HCT116 (cell line): ENCODE data around the gene SPATA45. TPM values are rescaled to one million over a fixed set of nuclear protein-coding genes. Genes with fewer than 3 reads are reported as not detected.

Source experiments
- ATAC-seq: fragments of 200-7000 bp; cut with Tn5 transposase; 2 replicates; pipeline ENCODE4 v1.9.1; 2020; ENCODE audit warnings: mild to moderate bottlenecking, moderate library complexity
- BruUV-seq: library from RNA; stranded (reverse); fragments of 400-500 nt; replicated peaks from 2 replicates; lab custom pipeline; 2021; lab: Mats Ljungman, UMichigan
- CTCF ChIA-PET: fragments of 300-600 bp; sonication (Branson Sonifier 250); formaldehyde crosslinking; loops from one replicate; lab custom pipeline; 2021; ENCODE audit warnings: antibody characterized with exemption; lab: Charles Lee
- POLR2A ChIA-PET: fragments of 300-600, 350-600 bp; sonication (Branson Sonifier 250); formaldehyde crosslinking; loops from one replicate; lab custom pipeline; 2021; ENCODE audit warnings: antibody characterized with exemption; lab: Charles Lee
- RAD21 ChIA-PET, 2 experiments: fragments of 300-600 bp; sonication (Branson Sonifier 250); formaldehyde crosslinking; loops; one replicate each; lab custom pipeline; 2023; ENCODE audit warnings: low total read pairs in 2 of 2; ENCODE audit not compliant: uncharacterized antibody in 2 of 2, unreplicated experiment in 2 of 2, low non-redundant PET in 1 of 2; lab: Charles Lee
- DNase-seq: peaks from one replicate; pipeline ENCODE4 v3.0.0-alpha.2; 2010; ENCODE audit warnings: low read depth, low spot score
- H2AFZ ChIP-seq: fragments of 200-600 bp; shearing (Covaris generic), sonication (generic); 2 replicates; pipeline ENCODE4 v1.6.1; 2017; ENCODE audit warnings: low read depth, mixed run types, mixed read lengths, antibody characterized with exemption, low read length; ENCODE audit not compliant: poor library complexity, severe bottlenecking
- H3K27ac ChIP-seq: 2 replicates; pipeline ENCODE4 v1.5.1; 2012; ENCODE audit warnings: low read depth, low read length
- H3K27me3 ChIP-seq: fragments of 200-600 bp; sonication (generic); 2 replicates; pipeline ENCODE4 v1.6.1; 2016; ENCODE audit warnings: mixed run types, low read length, mixed read lengths; ENCODE audit not compliant: insufficient read depth
- H3K36me3 ChIP-seq, 2 experiments: fragments of 200-500 bp in 1 of 2; fragments of 200-600 bp in 1 of 2; sonication (Bioruptor generic) in 1 of 2; sonication (generic) in 1 of 2; 2 replicates each; pipeline versions ENCODE4 v1.5.1 to v1.6.1; 2014 to 2016; ENCODE audit warnings: low read length in 2 of 2, inconsistent platforms in 1 of 2, mixed read lengths in 1 of 2, mixed run types in 1 of 2; ENCODE audit not compliant: insufficient read depth in 2 of 2, control insufficient read depth in 1 of 2
- H3K4me1 ChIP-seq, 2 experiments: fragments of 200-600 bp in 1 of 2; sonication (generic) in 1 of 2; 2 replicates each; pipeline versions ENCODE4 v1.5.1 to v1.6.1; 2012 to 2017; ENCODE audit warnings: low read length in 2 of 2, inconsistent platforms in 1 of 2, mild to moderate bottlenecking in 1 of 2, mixed read lengths in 1 of 2, mixed run types in 1 of 2, moderate library complexity in 1 of 2; ENCODE audit not compliant: insufficient read depth in 2 of 2, control insufficient read depth in 1 of 2
- H3K4me2 ChIP-seq: fragments of 200-600 bp; sonication (generic); 2 replicates; pipeline ENCODE4 v1.6.1; 2017; ENCODE audit warnings: mixed run types, low read length, mixed read lengths
- H3K4me3 ChIP-seq, 2 experiments: fragments of 200-600 bp in 1 of 2; sonication (generic) in 1 of 2; replicated peaks in 1 of 2; 2 replicates each; pipeline ENCODE4 v1.5.1; 2011 to 2016; ENCODE audit warnings: low read length in 2 of 2, control low read depth in 1 of 2, low read depth in 1 of 2, mild to moderate bottlenecking in 1 of 2, mixed read lengths in 1 of 2, mixed run types in 1 of 2
- H3K79me2 ChIP-seq: fragments of 200-600 bp; sonication (generic); 2 replicates; pipeline ENCODE4 v1.6.1; 2017; ENCODE audit warnings: mild to moderate bottlenecking, mixed run types, low read length, moderate library complexity, mixed read lengths; ENCODE audit not compliant: insufficient read depth
- H3K9ac ChIP-seq: fragments of 200-600 bp; sonication (generic); 2 replicates; pipeline ENCODE4 v1.6.1; 2016; ENCODE audit warnings: low read length, mixed read lengths
- H3K9me2 ChIP-seq: fragments of 200-600 bp; sonication (generic), shearing (Covaris generic); 2 replicates; pipeline ENCODE4 v1.6.1; 2017; ENCODE audit warnings: mixed run types, mild to moderate bottlenecking, moderate library complexity; ENCODE audit not compliant: insufficient read depth
- H3K9me3 ChIP-seq, 2 experiments: fragments of 200-500 bp in 1 of 2; fragments of 200-600 bp in 1 of 2; sonication (Bioruptor generic) in 1 of 2; sonication (generic) in 1 of 2; 2 replicates each; pipeline ENCODE4 v1.6.1; 2014 to 2017; ENCODE audit warnings: low read length in 2 of 2, mixed read lengths in 2 of 2, inconsistent platforms in 1 of 2, low read depth in 1 of 2, mild to moderate bottlenecking in 1 of 2, mixed run types in 1 of 2, moderate library complexity in 1 of 2; ENCODE audit not compliant: control insufficient read depth in 1 of 2, insufficient read depth in 1 of 2
- H4K20me1 ChIP-seq: fragments of 200-600 bp; sonication (generic), shearing (Covaris generic); 2 replicates; pipeline ENCODE4 v1.6.1; 2017; ENCODE audit warnings: mixed run types, mild to moderate bottlenecking, moderate library complexity; ENCODE audit not compliant: insufficient read depth
- ATF3 ChIP-seq: IDR thresholded peaks from 2 replicates; pipeline ENCODE4 v1.6.1; 2012
- CBX3 ChIP-seq: IDR thresholded peaks from 2 replicates; pipeline ENCODE4 v1.6.1; 2012; ENCODE audit warnings: low read depth
- CEBPB ChIP-seq: IDR thresholded peaks from 2 replicates; pipeline ENCODE4 v1.6.1; 2012; ENCODE audit warnings: low read depth
- EGR1 ChIP-seq: IDR thresholded peaks from 2 replicates; pipeline ENCODE4 v1.6.1; 2012; ENCODE audit warnings: low read depth
- ELF1 ChIP-seq: IDR thresholded peaks from 2 replicates; pipeline ENCODE4 v1.6.1; 2012; ENCODE audit warnings: low read depth, borderline replicate concordance
- EZH2phosphoT487 ChIP-seq: fragments of 200-600 bp; IDR thresholded peaks from 2 replicates; pipeline ENCODE4 v1.6.1; 2018; ENCODE audit warnings: antibody characterized with exemption, borderline replicate concordance
- FOSL1 ChIP-seq: IDR thresholded peaks from 2 replicates; pipeline ENCODE4 v1.6.1; 2012; ENCODE audit warnings: low read depth
- JUND ChIP-seq: IDR thresholded peaks from 2 replicates; pipeline ENCODE4 v1.6.1; 2012
- MAX ChIP-seq: IDR thresholded peaks from 2 replicates; pipeline ENCODE4 v1.6.1; 2012
- RAD21 ChIP-seq: IDR thresholded peaks from 2 replicates; pipeline ENCODE4 v1.6.1; 2012; ENCODE audit warnings: low read depth, mild to moderate bottlenecking
- SIN3A ChIP-seq: IDR thresholded peaks from 2 replicates; pipeline ENCODE4 v1.6.1; 2012; ENCODE audit warnings: low read depth
- SP1 ChIP-seq: IDR thresholded peaks from 2 replicates; pipeline ENCODE4 v1.6.1; 2012; ENCODE audit warnings: low read depth
- YY1 ChIP-seq: IDR thresholded peaks from 2 replicates; pipeline ENCODE4 v1.6.1; 2011; ENCODE audit warnings: low read length, low read depth, moderate library complexity, mild to moderate bottlenecking; ENCODE audit not compliant: insufficient replicate concordance; ENCODE audit errors: extremely low read depth
- ZFX ChIP-seq: fragments of 450-650 bp; IDR thresholded peaks from 2 replicates; pipeline ENCODE4 v1.6.1; 2017
- intact Hi-C: fragments of 100-400 bp; cut with micrococcal nuclease; formaldehyde crosslinking; loops from 2 replicates; pipeline ENCODE4 v1.10.0; 2022
- total RNA-seq: library from RNA; stranded (reverse); gene quantifications from one replicate; pipeline ENCODE4 v1.2.1, GENCODE V29; 2021; ENCODE audit not compliant: unreplicated experiment

Gene SPATA45
- total RNA-seq, 1 experiment from 2014 or later = not detected

GRCh38 chr1:212892108-212892507, 44.7 kb upstream of the SPATA45 start:
- no peak for DNase-seq
- no TSS peak for BruUV-seq
- RAD21 ChIA-PET = no interaction called here
- intact Hi-C loops = no loop called here
- no peak overlapping the region for H3K4me3 ChIP-seq
- no peaks in the 10 kb centered on the region for H4K20me1 ChIP-seq
- no peaks in the 10 kb centered on the region for H3K27me3 ChIP-seq
- H2AFZ ChIP-seq = no peak overlapping the region
- H3K79me2 ChIP-seq = no peaks in the 10 kb centered on the region
- H3K4me1 ChIP-seq = no peaks in the 10 kb centered on the region
- no peak overlapping the region for H3K4me2 ChIP-seq
- no peak for TF ChIP-seq RAD21
- TF ChIP-seq ELF1 = no peak
- no peak for TF ChIP-seq SIN3A
- TF ChIP-seq EZH2phosphoT487 = no peak
- TF ChIP-seq CBX3 = no peak
- TF ChIP-seq, all 23 proteins: peak for 0
- no peaks in the 10 kb centered on the region for H3K9me3 ChIP-seq
- no peak overlapping the region for H3K27ac ChIP-seq
- no peak overlapping the region for H3K9ac ChIP-seq
- no peaks in the 10 kb centered on the region for H3K9me2 ChIP-seq
- no peak for ATAC-seq
- ChIA-PET POLR2A (no interaction called here), CTCF (no interaction called here)
- H3K36me3 ChIP-seq = peaks cover 36 to 55% of the 10 kb centered on the region in 2 experiments

- RAD21 ChIA-PET = interaction anchor here in 1 of 2 experiments (0.5 kb wide), 1 partner anchor 31 kb away, joined by 3 read pairs; no protein-coding TSS in a partner anchor
- no peak for ATAC-seq
- H3K4me1 ChIP-seq = no peaks in the 10 kb centered on the region
- no peak for DNase-seq
- BruUV-seq = no TSS peak
- H3K4me2 ChIP-seq = no peak overlapping the region
- no peaks in the 10 kb centered on the region for H3K27me3 ChIP-seq
- H3K9me3 ChIP-seq = no peaks in the 10 kb centered on the region
- intact Hi-C loops = no loop called here
- no peaks in the 10 kb centered on the region for H3K9me2 ChIP-seq
- H3K9ac ChIP-seq = no peak overlapping the region
- H2AFZ ChIP-seq = no peak overlapping the region
- H3K79me2 ChIP-seq = peaks cover 2% of the 10 kb centered on the region; the same call in 1 of the 2 replicates
- H3K27ac ChIP-seq = no peak overlapping the region
- POLR2A ChIA-PET = no interaction called here
- TF ChIP-seq JUND = no peak
- no peak for TF ChIP-seq MAX
- TF ChIP-seq EGR1 = no peak
- no peak for TF ChIP-seq SP1
- no peak for TF ChIP-seq FOSL1
- no peak for TF ChIP-seq ATF3
- no peak for TF ChIP-seq YY1
- no peak for TF ChIP-seq ZFX
- TF ChIP-seq CEBPB = no peak
- TF ChIP-seq CBX3 = no peak
- H3K36me3 ChIP-seq = peaks cover 40 to 43% of the 10 kb centered on the region in 2 experiments
- no peaks in the 10 kb centered on the region for H4K20me1 ChIP-seq
- H3K4me3 ChIP-seq = no peak overlapping the region
- CTCF ChIA-PET = no interaction called here
These were observed 37.1 kb upstream of the SPATA45 start for GRCh38 chr1:212884592-212884991.
